OCI-LY1 (cell line): ENCODE results near the gene GPR17.

Source experiments
- H2AFZ ChIP-seq: fragments of 200-600 bp; sonication (generic), shearing (Covaris generic); 2 replicates; pipeline ENCODE4 v1.6.0; 2014; ENCODE audit warnings: antibody characterized with exemption, mild to moderate bottlenecking, low read length
- H3F3A ChIP-seq: fragments of 200-600 bp; sonication (generic), shearing (Covaris generic); 2 replicates; pipeline ENCODE4 v1.6.0; 2014; ENCODE audit warnings: mild to moderate bottlenecking, antibody characterized with exemption, low read length, moderate library complexity; ENCODE audit not compliant: insufficient read depth
- H3K27ac ChIP-seq: fragments of 200-600 bp; sonication (generic); 2 replicates; pipeline ENCODE4 v1.5.1; 2014; ENCODE audit warnings: low read length, mixed run types, mild to moderate bottlenecking, low read depth; ENCODE audit not compliant: poor library complexity, severe bottlenecking
- H3K27me3 ChIP-seq: fragments of 200-600 bp; sonication (generic); 2 replicates; pipeline ENCODE4 v1.6.0; 2014; ENCODE audit warnings: antibody characterized with exemption, mild to moderate bottlenecking, low read length, moderate library complexity; ENCODE audit not compliant: insufficient read depth
- H3K36me3 ChIP-seq: fragments of 200-600 bp; sonication (generic); 2 replicates; pipeline ENCODE4 v1.6.1; 2014; ENCODE audit warnings: mild to moderate bottlenecking, antibody characterized with exemption, low read length, moderate library complexity, mixed read lengths; ENCODE audit not compliant: insufficient read depth
- H3K4me1 ChIP-seq: fragments of 200-600 bp; sonication (generic); 2 replicates; pipeline ENCODE4 v1.5.1; 2014; ENCODE audit warnings: mild to moderate bottlenecking, low read length, moderate library complexity; ENCODE audit not compliant: insufficient read depth, severe bottlenecking
- H3K4me2 ChIP-seq: fragments of 200-600 bp; sonication (generic), shearing (Covaris generic); 2 replicates; pipeline ENCODE4 v1.6.1; 2014; ENCODE audit warnings: low read length
- H3K4me3 ChIP-seq: fragments of 200-600 bp; sonication (generic); 2 replicates; pipeline ENCODE4 v1.5.1; 2014; ENCODE audit warnings: low read length, low read depth, mild to moderate bottlenecking, mixed read lengths; ENCODE audit not compliant: poor library complexity, severe bottlenecking
- H3K79me2 ChIP-seq: fragments of 200-600 bp; shearing (Covaris generic); 2 replicates; pipeline ENCODE4 v1.6.1; 2016; ENCODE audit warnings: mixed run types, low read length, mixed read lengths; ENCODE audit not compliant: insufficient read depth
- H3K9ac ChIP-seq: fragments of 200-600 bp; sonication (generic), shearing (Covaris generic); 2 replicates; pipeline ENCODE4 v1.6.1; 2014; ENCODE audit warnings: mild to moderate bottlenecking, low read length, mixed read lengths
- H3K9me2 ChIP-seq: fragments of 200-600 bp; sonication (generic), shearing (Covaris generic); 2 replicates; pipeline ENCODE4 v1.6.1; 2014; ENCODE audit warnings: low read depth, mild to moderate bottlenecking, low read length, mixed read lengths
- H3K9me3 ChIP-seq: fragments of 200-600 bp; shearing (Covaris generic); 2 replicates; pipeline ENCODE4 v1.6.1; 2014; ENCODE audit warnings: low read length, mixed read lengths
- H4K20me1 ChIP-seq: fragments of 200-600 bp; sonication (generic), shearing (Covaris generic); 2 replicates; pipeline ENCODE4 v1.6.0; 2016; ENCODE audit warnings: mild to moderate bottlenecking, low read length; ENCODE audit not compliant: insufficient read depth
- EZH2 ChIP-seq: fragments of 200-600 bp; sonication (generic), shearing (Covaris generic); IDR thresholded peaks from 2 replicates; pipeline ENCODE4 v1.8.0; 2017; ENCODE audit warnings: borderline replicate concordance, mixed run types, mild to moderate bottlenecking, antibody characterized with exemption, low read length, moderate library complexity, mixed read lengths
- TF ChIP-seq, protein P1 (sequence below): fragments of 200-600 bp; sonication (generic), shearing (Covaris generic); IDR thresholded peaks from 2 replicates; pipeline ENCODE4 v1.5.1; 2017; ENCODE audit warnings: mild to moderate bottlenecking, antibody characterized with exemption, low read length, moderate library complexity, mixed read lengths

GPR17 gene

GRCh38 chr2:127701193-127701650 is 55.3 kb downstream of the GPR17 start, which contains the start of gene SFT2D3:
SFT2D3 (plus strand) TSS chr2:127701497; CDS start chr2:127701529, 32 bp downstream.
- H4K20me1 ChIP-seq, result no peaks in the 10 kb centered on the region
- H3K4me1 ChIP-seq, result peaks cover 27% of the 10 kb centered on the region
- no peaks in the 10 kb centered on the region for H3K9me3 ChIP-seq
- peak within 1 kb of the TSS; percentile 57 for H3K27ac ChIP-seq
- H3K9me2 ChIP-seq, result no peaks in the 10 kb centered on the region
- no peaks in the 10 kb centered on the region for H3F3A ChIP-seq
- H3K9ac ChIP-seq, result peak within 1 kb of the TSS; percentile 83
- peaks cover 35% of the 10 kb centered on the region for H3K36me3 ChIP-seq
- no peak within 1 kb of the TSS for H2AFZ ChIP-seq
- no peaks in the 10 kb centered on the region for H3K27me3 ChIP-seq
- no peaks in the 10 kb centered on the region for H3K79me2 ChIP-seq
- peak within 1 kb of the TSS; percentile 98 for H3K4me2 ChIP-seq
- peak within 1 kb of the TSS; percentile 80 for H3K4me3 ChIP-seq
- no peak for TF ChIP-seq EZH2
- TF ChIP-seq, protein P1, sequence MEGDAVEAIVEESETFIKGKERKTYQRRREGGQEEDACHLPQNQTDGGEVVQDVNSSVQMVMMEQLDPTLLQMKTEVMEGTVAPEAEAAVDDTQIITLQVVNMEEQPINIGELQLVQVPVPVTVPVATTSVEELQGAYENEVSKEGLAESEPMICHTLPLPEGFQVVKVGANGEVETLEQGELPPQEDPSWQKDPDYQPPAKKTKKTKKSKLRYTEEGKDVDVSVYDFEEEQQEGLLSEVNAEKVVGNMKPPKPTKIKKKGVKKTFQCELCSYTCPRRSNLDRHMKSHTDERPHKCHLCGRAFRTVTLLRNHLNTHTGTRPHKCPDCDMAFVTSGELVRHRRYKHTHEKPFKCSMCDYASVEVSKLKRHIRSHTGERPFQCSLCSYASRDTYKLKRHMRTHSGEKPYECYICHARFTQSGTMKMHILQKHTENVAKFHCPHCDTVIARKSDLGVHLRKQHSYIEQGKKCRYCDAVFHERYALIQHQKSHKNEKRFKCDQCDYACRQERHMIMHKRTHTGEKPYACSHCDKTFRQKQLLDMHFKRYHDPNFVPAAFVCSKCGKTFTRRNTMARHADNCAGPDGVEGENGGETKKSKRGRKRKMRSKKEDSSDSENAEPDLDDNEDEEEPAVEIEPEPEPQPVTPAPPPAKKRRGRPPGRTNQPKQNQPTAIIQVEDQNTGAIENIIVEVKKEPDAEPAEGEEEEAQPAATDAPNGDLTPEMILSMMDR, result no peak

GRCh38 chr2:127701651-127702394 is 55.9 kb downstream of the GPR17 start:
- H3K79me2 ChIP-seq, result no peaks in the 10 kb centered on the region
- no peak overlapping the region for H2AFZ ChIP-seq
- no peaks in the 10 kb centered on the region for H3K9me2 ChIP-seq
- H3K9me3 ChIP-seq, result no peaks in the 10 kb centered on the region
- no peaks in the 10 kb centered on the region for H4K20me1 ChIP-seq
- H3K9ac ChIP-seq, result peak overlapping the region; percentile 83
- H3K4me1 ChIP-seq, result peaks cover 27% of the 10 kb centered on the region
- no peaks in the 10 kb centered on the region for H3F3A ChIP-seq
- peak overlapping the region; percentile 80 for H3K4me3 ChIP-seq
- H3K27me3 ChIP-seq, result no peaks in the 10 kb centered on the region
- H3K27ac ChIP-seq, result peak overlapping the region; percentile 1
- H3K4me2 ChIP-seq, result peak overlapping the region; percentile 98
- TF ChIP-seq EZH2, result no peak
- TF ChIP-seq, protein P1, result no peak; the same call in 1 of the 2 replicates
- H3K36me3 ChIP-seq, result peaks cover 41% of the 10 kb centered on the region
